ENCODE results near the gene TMEM198.

DNA sequence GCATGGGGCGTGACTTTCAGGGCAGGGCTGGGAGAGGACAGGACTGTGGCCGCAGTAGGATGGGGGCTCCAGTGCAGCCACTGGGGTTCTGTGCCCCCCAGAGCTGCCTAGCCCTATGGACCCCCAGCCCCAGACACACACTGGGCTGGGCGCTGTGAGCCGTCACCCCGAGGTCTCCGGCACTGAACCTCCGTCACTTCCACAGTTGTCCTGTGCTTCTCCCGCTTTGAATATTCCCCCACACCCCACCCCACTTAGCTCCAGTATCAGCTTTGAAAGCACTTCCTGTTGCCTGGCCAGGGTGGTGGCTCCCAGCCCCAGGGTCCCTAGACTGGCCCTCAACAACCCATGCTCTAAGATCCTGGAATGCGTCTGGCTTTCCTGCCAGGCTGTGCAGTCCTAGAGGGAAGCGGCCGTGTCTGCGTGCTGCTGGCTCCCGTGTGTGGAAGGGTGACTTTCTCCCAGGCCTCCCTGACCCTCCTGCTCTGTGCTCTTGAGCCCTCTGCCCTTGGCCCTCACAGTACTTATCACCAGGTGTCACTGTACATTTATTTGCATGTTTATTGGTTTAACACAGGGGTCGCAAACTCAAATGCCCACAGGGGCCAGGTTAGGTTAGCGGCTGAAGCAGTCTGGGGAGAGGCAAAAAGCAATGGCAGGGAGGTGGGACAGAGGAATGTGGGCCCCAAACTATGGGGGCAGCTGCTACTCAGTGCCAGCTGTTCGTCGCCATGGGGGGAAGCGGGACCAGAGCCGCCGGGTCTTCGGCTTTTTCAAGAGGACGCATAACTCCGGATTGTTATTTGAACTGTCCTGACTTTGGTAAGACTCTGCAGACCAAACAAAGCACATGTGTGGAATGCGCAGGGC is 17.6 kb downstream of the TMEM198 start:
- TF ChIP-seq POLR2AphosphoS5 (IDR thresholded peaks at IDR 0.05; ENCODE audit: low read depth, low read length) (no peak), TAF1 (IDR thresholded peaks at IDR 0.05; ENCODE audit: borderline replicate concordance, low read depth, low read length) (no peak)
